IPS DF 4.7 (cell line): ENCODE measurements around the gene FKBP1A.

Source experiments
- DNase-seq: peaks from one replicate; pipeline ENCODE4 v3.0.0-alpha.2; 2013; ENCODE audit warnings: low spot score; ENCODE audit errors: extremely low read depth

Gene FKBP1A

GRCh38 chr20:1332749-1333300 is 60.0 kb downstream of the FKBP1A start:
- no peak for DNase-seq

GRCh38 chr20:1331801-1332453 is 60.9 kb downstream of the FKBP1A start:
- no peak for DNase-seq

GRCh38 chr20:1331101-1331500 is 61.8 kb downstream of the FKBP1A start:
- DNase-seq = no peak

- DNase-seq = no peak
These were observed 62.6 kb downstream of the FKBP1A start for GRCh38 chr20:1330075-1330830.

GRCh38 chr20:1328680-1329330 is 64.0 kb downstream of the FKBP1A start, which contains the start of gene SDCBP2:
SDCBP2 (minus strand) TSS chr20:1329139; CDS start chr20:1320416, 8,723 bp downstream.
- DNase-seq = no peak

GRCh38 chr20:1327827-1328679 is 64.8 kb downstream of the FKBP1A start:
- DNase-seq = no peak

- DNase-seq = no peak
These were observed 65.6 kb downstream of the FKBP1A start for GRCh38 chr20:1327241-1327653.

- DNase-seq = no peak
These were observed 66.6 kb downstream of the FKBP1A start for GRCh38 chr20:1326031-1326930.

- no peak for DNase-seq
These were observed 67.5 kb downstream of the FKBP1A start for GRCh38 chr20:1325173-1326030.

GRCh38 chr20:1324598-1325172 is 68.2 kb downstream of the FKBP1A start:
- DNase-seq = no peak

- DNase-seq = no peak
These were observed 68.8 kb downstream of the FKBP1A start for GRCh38 chr20:1323830-1324597.

GRCh38 chr20:1323256-1323655 is 69.6 kb downstream of the FKBP1A start:
- no peak for DNase-seq

- DNase-seq = no peak
These were observed 70.2 kb downstream of the FKBP1A start for GRCh38 chr20:1322511-1323245.

- no peak for DNase-seq
These were observed 71.3 kb downstream of the FKBP1A start for GRCh38 chr20:1321654-1321939.

- no peak for DNase-seq
These were observed 71.8 kb downstream of the FKBP1A start for GRCh38 chr20:1320902-1321653.

- no peak for DNase-seq
These were observed 72.8 kb downstream of the FKBP1A start for GRCh38 chr20:1320016-1320415.

GRCh38 chr20:1319462-1319861 is 73.4 kb downstream of the FKBP1A start:
- DNase-seq = no peak
